H9 (cell line): Measurements from ENCODE around the gene ITM2B. TPM values are rescaled to one million over a fixed set of nuclear protein-coding genes. Genes with fewer than 3 reads are reported as not detected.

Experiments used
- DNase-seq: peaks from one replicate; pipeline ENCODE4 v3.0.0-alpha.2; 2017
- H2AFZ ChIP-seq: one replicate; pipeline ENCODE4 v1.6.1; 2013; ENCODE audit warnings: mild to moderate bottlenecking, low read length, control low read depth, moderate library complexity
- H2AK5ac ChIP-seq: 2 replicates; pipeline ENCODE4 v1.6.1; 2013; ENCODE audit warnings: low read length, control low read depth, mixed read lengths; ENCODE audit not compliant: insufficient read length
- H2BK120ac ChIP-seq: one replicate; pipeline ENCODE4 v1.6.1; 2013; ENCODE audit warnings: low read depth, mild to moderate bottlenecking, low read length, control low read depth, inconsistent platforms; ENCODE audit not compliant: poor library complexity, severe bottlenecking
- H2BK12ac ChIP-seq: 2 replicates; pipeline ENCODE4 v1.6.1; 2013; ENCODE audit warnings: low read length, control low read depth, mixed read lengths, low read depth; ENCODE audit not compliant: insufficient read length
- H2BK15ac ChIP-seq: 2 replicates; pipeline ENCODE4 v1.6.1; 2013; ENCODE audit warnings: low read depth, low read length, control low read depth
- H2BK20ac ChIP-seq: one replicate; pipeline ENCODE4 v1.6.1; 2013; ENCODE audit warnings: low read depth, mild to moderate bottlenecking, low read length, control low read depth, inconsistent platforms; ENCODE audit not compliant: poor library complexity, severe bottlenecking
- H2BK5ac ChIP-seq: 2 replicates; pipeline ENCODE4 v1.6.1; 2013; ENCODE audit warnings: low read length, control low read depth, mixed read lengths; ENCODE audit not compliant: insufficient read length
- H3K14ac ChIP-seq: 2 replicates; pipeline ENCODE4 v1.6.1; 2013; ENCODE audit warnings: low read length, control low read depth; ENCODE audit not compliant: insufficient read depth
- H3K18ac ChIP-seq: 2 replicates; pipeline ENCODE4 v1.6.1; 2013; ENCODE audit warnings: low read depth, mild to moderate bottlenecking, mixed read lengths, low read length, control low read depth; ENCODE audit not compliant: insufficient read length
- H3K23ac ChIP-seq: 2 replicates; pipeline ENCODE4 v1.6.1; 2013; ENCODE audit warnings: low read length, control low read depth, mixed read lengths, low read depth; ENCODE audit not compliant: insufficient read length
- H3K23me2 ChIP-seq: 2 replicates; pipeline ENCODE4 v1.6.1; 2013; ENCODE audit warnings: low read depth, mild to moderate bottlenecking, mixed read lengths, low read length, control low read depth; ENCODE audit not compliant: insufficient read length, poor library complexity, severe bottlenecking
- H3K27ac ChIP-seq: 2 replicates; pipeline ENCODE4 v1.5.1; 2013; ENCODE audit warnings: low read length, control low read depth, mixed read lengths, low read depth; ENCODE audit not compliant: insufficient read length
- H3K27me3 ChIP-seq: 2 replicates; pipeline ENCODE4 v1.6.1; 2013; ENCODE audit warnings: low read length, control low read depth, inconsistent platforms; ENCODE audit not compliant: insufficient read depth
- H3K4ac ChIP-seq: 2 replicates; pipeline ENCODE4 v1.6.1; 2013; ENCODE audit warnings: low read depth, mild to moderate bottlenecking, control low read depth, inconsistent platforms, low read length, moderate library complexity
- H3K4me1 ChIP-seq: 2 replicates; pipeline ENCODE4 v1.6.1; 2013; ENCODE audit warnings: low read length, control low read depth, inconsistent platforms; ENCODE audit not compliant: insufficient read depth
- H3K4me2 ChIP-seq: 2 replicates; pipeline ENCODE4 v1.6.1; 2013; ENCODE audit warnings: low read length, control low read depth, mixed read lengths; ENCODE audit not compliant: insufficient read length, insufficient read depth
- H3K56ac ChIP-seq: 2 replicates; pipeline ENCODE4 v1.6.1; 2013; ENCODE audit warnings: low read depth, mild to moderate bottlenecking, mixed read lengths, low read length, control low read depth; ENCODE audit not compliant: insufficient read length
- H3K79me1 ChIP-seq: 2 replicates; pipeline ENCODE4 v1.6.1; 2013; ENCODE audit warnings: low read depth, mild to moderate bottlenecking, moderate library complexity, low read length, control low read depth, inconsistent platforms; ENCODE audit not compliant: insufficient read depth, poor library complexity, severe bottlenecking
- H3K79me2 ChIP-seq: 2 replicates; pipeline ENCODE4 v1.6.1; 2013; ENCODE audit warnings: low read length, control low read depth, inconsistent platforms; ENCODE audit not compliant: insufficient read depth
- H3K9ac ChIP-seq: 2 replicates; pipeline ENCODE4 v1.6.1; 2013; ENCODE audit warnings: low read length, control low read depth, mixed read lengths; ENCODE audit not compliant: insufficient read length; ENCODE audit errors: extremely low read depth
- H3K9me3 ChIP-seq: one replicate; pipeline ENCODE4 v1.6.1; 2013; ENCODE audit warnings: low read depth, low read length, inconsistent platforms; ENCODE audit not compliant: control insufficient read depth
- H3T11ph ChIP-seq: one replicate; pipeline ENCODE4 v1.6.1; 2013; ENCODE audit warnings: mild to moderate bottlenecking, low read length, control low read depth, inconsistent platforms
- H4K20me1 ChIP-seq: one replicate; pipeline ENCODE4 v1.6.1; 2013; ENCODE audit not compliant: control insufficient read depth, insufficient read length, insufficient read depth
- H4K5ac ChIP-seq: 2 replicates; pipeline ENCODE4 v1.6.1; 2013; ENCODE audit warnings: low read depth, mild to moderate bottlenecking, mixed read lengths, low read length, control low read depth; ENCODE audit not compliant: insufficient read length
- H4K8ac ChIP-seq: replicated peaks from 2 replicates; pipeline ENCODE4 v1.6.1; 2013; ENCODE audit warnings: low read length, control low read depth, mixed read lengths, low read depth; ENCODE audit not compliant: insufficient read length
- H4K91ac ChIP-seq: 2 replicates; pipeline ENCODE4 v1.6.1; 2013; ENCODE audit warnings: low read depth, mild to moderate bottlenecking, moderate library complexity, mixed read lengths, low read length, control low read depth; ENCODE audit not compliant: insufficient read length
- H3K27ac Mint-ChIP-seq, 3 experiments: 2 replicates in 2 of 3; 3 replicates in 1 of 3; pipeline ENCODE4 v1.8.0; 2020 to 2021; ENCODE audit warnings: mixed read lengths in 3 of 3, mild to moderate bottlenecking in 1 of 3, moderate library complexity in 1 of 3
- H3K27me3 Mint-ChIP-seq: 2 replicates; pipeline ENCODE4 v1.8.0; 2021; ENCODE audit warnings: low read depth, mild to moderate bottlenecking, moderate library complexity, mixed read lengths
- H3K36me3 Mint-ChIP-seq, 3 experiments: 2 replicates in 2 of 3; 3 replicates in 1 of 3; pipeline ENCODE4 v1.8.0; 2020 to 2021; ENCODE audit warnings: low read depth in 3 of 3, mixed read lengths in 3 of 3; ENCODE audit not compliant: insufficient read depth in 1 of 3
- H3K4me1 Mint-ChIP-seq, 2 experiments: 2 replicates each; pipeline ENCODE4 v1.8.0; 2020; ENCODE audit warnings: mixed read lengths in 2 of 2
- H3K4me3 Mint-ChIP-seq, 2 experiments: 2 replicates in 1 of 2; 3 replicates in 1 of 2; pipeline ENCODE4 v1.8.0; 2020 to 2021; ENCODE audit warnings: mild to moderate bottlenecking in 2 of 2, mixed read lengths in 2 of 2, moderate library complexity in 1 of 2
- H3K9me3 Mint-ChIP-seq, 2 experiments: 2 replicates in 1 of 2; 3 replicates in 1 of 2; pipeline ENCODE4 v1.8.0; 2020; ENCODE audit warnings: mild to moderate bottlenecking in 2 of 2, mixed read lengths in 2 of 2, moderate library complexity in 1 of 2
- CTCF ChIP-seq: fragments of 200-600 bp; sonication (generic); conservative IDR thresholded peaks from 3 replicates; pipeline ENCODE4 v1.8.0; 2021; ENCODE audit warnings: antibody characterized with exemption, mild to moderate bottlenecking
- total RNA-seq: library from RNA; stranded (reverse); gene quantifications from 2 replicates; pipeline ENCODE4 v1.2.1, GENCODE V29; 2021

Gene ITM2B
- total RNA-seq, 1 experiment from 2014 or later = 175 TPM

- Histone ChIP-seq H3K4me2 (no peak overlapping the region), H3K27me3 (no peaks in the 10 kb centered on the region), H2BK120ac (no peak overlapping the region), H3K56ac (no peak overlapping the region), H3K23ac (no peak overlapping the region), H3K9me3 (no peaks in the 10 kb centered on the region), H3K14ac (no peak overlapping the region), H3K18ac (no peak overlapping the region), H2BK5ac (no peak overlapping the region), H4K91ac (no peak overlapping the region), H3T11ph (no peak overlapping the region), H3K79me1 (no peaks in the 10 kb centered on the region), H3K27ac (no peak overlapping the region), H4K8ac (no peak overlapping the region), H2AFZ (no peak overlapping the region), H2AK5ac (no peak overlapping the region), H2BK20ac (no peak overlapping the region), H4K20me1 (no peaks in the 10 kb centered on the region), H2BK12ac (no peak overlapping the region), H3K4ac (no peak overlapping the region), H3K4me1 (no peaks in the 10 kb centered on the region; the same call in 1 of the 2 replicates), H4K5ac (no peak overlapping the region), H3K9ac (no peak overlapping the region), H3K23me2 (no peaks in the 10 kb centered on the region), H3K79me2 (no peaks in the 10 kb centered on the region), H2BK15ac (no peak overlapping the region)
- Mint-ChIP-seq H3K4me1 (peaks cover 11 to 21% of the 10 kb centered on the region in 2 experiments), H3K27me3 (no peaks in the 10 kb centered on the region), H3K9me3 (no peaks in the 10 kb centered on the region), H3K36me3 (no peaks in the 10 kb centered on the region), H3K27ac (no peak overlapping the region), H3K4me3 (no peak overlapping the region)
- DNase-seq = no peak
- TF ChIP-seq CTCF = no peak
Observed at GRCh38 chr13:48185018-48185417, 48.0 kb upstream of the ITM2B start.
